Liver (tissue), 9 donors: Measurements from ENCODE around the gene LRRC2. TPM values are rescaled to one million over a fixed set of nuclear protein-coding genes. Genes with fewer than 3 reads are reported as not detected.

ENCODE experiments used
- DNase-seq: peaks from one replicate; pipeline ENCODE4 v3.0.0-alpha.2; 2017; ENCODE audit warnings: low spot score
- H3K27ac ChIP-seq, 2 donors: one replicate each; pipeline ENCODE4 v1.7.0; 2013; ENCODE audit warnings: inconsistent platforms in 2 of 2, low read length in 2 of 2, control low read depth in 1 of 2, low read depth in 1 of 2, mild to moderate bottlenecking in 1 of 2
- H3K27me3 ChIP-seq, 4 donors: one replicate each; pipeline versions ENCODE4 v1.6.1 to v1.7.0; 2013; ENCODE audit warnings: low read length in 3 of 4, inconsistent platforms in 1 of 4, mild to moderate bottlenecking in 1 of 4, moderate library complexity in 1 of 4; ENCODE audit not compliant: control insufficient read depth in 4 of 4, insufficient read depth in 4 of 4
- H3K36me3 ChIP-seq, 4 donors: one replicate each; pipeline versions ENCODE4 v1.6.1 to v1.7.0; 2013; ENCODE audit warnings: low read length in 3 of 4, mild to moderate bottlenecking in 3 of 4, low read depth in 1 of 4, moderate library complexity in 1 of 4; ENCODE audit not compliant: control insufficient read depth in 4 of 4, insufficient read depth in 3 of 4
- H3K4me1 ChIP-seq, 4 donors: one replicate each; pipeline versions ENCODE4 v1.6.1 to v1.7.0; 2013; ENCODE audit warnings: low read length in 3 of 4, mild to moderate bottlenecking in 3 of 4, moderate library complexity in 1 of 4; ENCODE audit not compliant: control insufficient read depth in 4 of 4, insufficient read depth in 4 of 4
- H3K4me3 ChIP-seq, 3 donors: one replicate each; pipeline versions ENCODE4 v1.6.1 to v1.7.0; 2013; ENCODE audit warnings: low read length in 3 of 3, control low read depth in 1 of 3, low read depth in 1 of 3, mild to moderate bottlenecking in 1 of 3
- H3K9ac ChIP-seq, 2 donors: one replicate each; pipeline ENCODE4 v1.7.0; 2013; ENCODE audit warnings: low read length in 2 of 2, mild to moderate bottlenecking in 2 of 2, moderate library complexity in 2 of 2, control low read depth in 1 of 2, low read depth in 1 of 2
- H3K9me3 ChIP-seq, 4 donors: one replicate each; pipeline versions ENCODE4 v1.6.1 to v1.7.0; 2013; ENCODE audit warnings: low read length in 3 of 4; ENCODE audit not compliant: control insufficient read depth in 4 of 4
- ATF3 ChIP-seq: IDR thresholded peaks from 2 replicates; pipeline ENCODE4 v1.6.1; 2016; ENCODE audit warnings: antibody characterized with exemption
- EGR1 ChIP-seq, 2 donors: IDR thresholded peaks; 2 replicates each; pipeline ENCODE4 v1.6.1; 2016 to 2018; ENCODE audit warnings: antibody characterized with exemption in 2 of 2, low read depth in 2 of 2
- FOXA1 ChIP-seq: IDR thresholded peaks from 2 replicates; pipeline ENCODE4 v1.6.1; 2016; ENCODE audit warnings: antibody characterized with exemption
- FOXA2 ChIP-seq: IDR thresholded peaks from 2 replicates; pipeline ENCODE4 v1.6.1; 2016; ENCODE audit warnings: antibody characterized with exemption
- GABPA ChIP-seq, 2 donors: IDR thresholded peaks in 1 of 2; conservative IDR thresholded peaks in 1 of 2; 2 replicates each; pipeline ENCODE4 v1.6.1; 2016; ENCODE audit warnings: antibody characterized with exemption in 2 of 2, mild to moderate bottlenecking in 1 of 2, moderate library complexity in 1 of 2
- HNF4A ChIP-seq, 2 donors: conservative IDR thresholded peaks; 2 replicates each; pipeline ENCODE4 v1.6.1; 2016; ENCODE audit warnings: antibody characterized with exemption in 2 of 2, mild to moderate bottlenecking in 2 of 2
- HNF4G ChIP-seq: IDR thresholded peaks from 2 replicates; pipeline ENCODE4 v1.6.1; 2016; ENCODE audit warnings: antibody characterized with exemption
- JUND ChIP-seq, 2 donors: IDR thresholded peaks; 2 replicates each; pipeline ENCODE4 v1.6.1; 2016; ENCODE audit warnings: antibody characterized with exemption in 2 of 2
- NR2F2 ChIP-seq: IDR thresholded peaks from 2 replicates; pipeline ENCODE4 v1.6.1; 2016; ENCODE audit warnings: antibody characterized with exemption
- RAD21 ChIP-seq, 2 donors: IDR thresholded peaks; 2 replicates each; pipeline ENCODE4 v1.6.1; 2016; ENCODE audit warnings: antibody characterized with exemption in 2 of 2, mild to moderate bottlenecking in 2 of 2
- YY1 ChIP-seq: IDR thresholded peaks from 2 replicates; pipeline ENCODE4 v1.6.1; 2016; ENCODE audit warnings: antibody characterized with exemption, mild to moderate bottlenecking
- WGBS: extraction: QIAGEN DNeasy Blood & Tissue Kit; methylation state at CpG from one replicate; pipeline ENCODE4 v1.1.7; 2013; 5-methylcytosine and 5-hydroxymethylcytosine counted together
- polyA plus RNA-seq, 2 donors: library from polyadenylated mRNA; stranded (reverse) in 1 of 2; unstranded in 1 of 2; fragments of 200-250 nt in 1 of 2; fragments of >200 nt in 1 of 2; fragmentation: Nextera tagmentation in 1 of 2; extraction: Ambion mirVana in 1 of 2; gene quantifications; one replicate each; pipeline versions ENCODE4 v1.2.1 to v1.2.3, GENCODE V29; 2013 to 2015
- total RNA-seq, 2 donors: library from RNA; depleted of rRNA; stranded (reverse); fragments of >200 nt; gene quantifications; one replicate each; pipeline ENCODE4 v1.2.3, GENCODE V29; 2014
- TF ChIP-seq, protein P1 (sequence below): fragments of 150-350 bp; IDR thresholded peaks from 2 replicates; pipeline ENCODE4 v1.5.1; 2017; ENCODE audit warnings: improper control_type of control experiment, low read depth, low read length; ENCODE audit not compliant: missing input control
- TF ChIP-seq, protein P2 (sequence below): IDR thresholded peaks from 2 replicates; pipeline ENCODE4 v1.6.1; 2016; ENCODE audit warnings: antibody characterized with exemption, mild to moderate bottlenecking
- TF ChIP-seq, protein P3 (sequence below): IDR thresholded peaks from 2 replicates; pipeline ENCODE4 v1.6.1; 2016; ENCODE audit warnings: antibody characterized with exemption
- donor health status: healthy.
- donor health status: healthy.
- donor health status: healthy.
- donor health status: healthy.
- donor health status: healthy.

The LRRC2 gene
- total and polyA plus RNA-seq, 4 donors = 0.93 to 7.6 (median 4.2) TPM

GRCh38 chr3:46479696-46480095 is 86.4 kb downstream of the LRRC2 start:
- WGBS = 86% methylated on average over 5 of the region's 5 CpGs

DNA sequence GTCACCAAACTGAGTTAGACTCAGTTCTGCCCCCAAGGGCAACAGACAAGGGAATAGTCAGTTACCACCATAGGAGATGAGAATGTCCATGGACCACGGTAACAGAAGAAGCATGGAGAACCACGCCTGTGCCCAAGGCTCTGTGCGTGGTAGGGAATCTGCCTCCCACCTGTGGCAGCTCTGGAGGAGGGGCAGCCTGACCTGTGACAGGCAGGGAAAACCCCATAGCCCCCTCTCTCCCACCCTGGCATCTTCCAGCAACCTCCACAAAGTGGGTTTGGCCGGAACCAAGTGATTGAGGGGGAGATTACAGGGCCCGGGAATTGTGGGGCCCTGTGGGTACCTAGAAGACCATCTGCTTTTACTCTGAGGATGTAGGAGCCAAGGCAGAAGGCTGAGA is 87.1 kb downstream of the LRRC2 start:
- TF ChIP-seq EGR1 (IDR thresholded peaks at IDR 0.05; ENCODE audit: low read depth in 2 of 2) = no peak
- no peak for TF ChIP-seq FOXA2
- TF ChIP-seq, protein P1, sequence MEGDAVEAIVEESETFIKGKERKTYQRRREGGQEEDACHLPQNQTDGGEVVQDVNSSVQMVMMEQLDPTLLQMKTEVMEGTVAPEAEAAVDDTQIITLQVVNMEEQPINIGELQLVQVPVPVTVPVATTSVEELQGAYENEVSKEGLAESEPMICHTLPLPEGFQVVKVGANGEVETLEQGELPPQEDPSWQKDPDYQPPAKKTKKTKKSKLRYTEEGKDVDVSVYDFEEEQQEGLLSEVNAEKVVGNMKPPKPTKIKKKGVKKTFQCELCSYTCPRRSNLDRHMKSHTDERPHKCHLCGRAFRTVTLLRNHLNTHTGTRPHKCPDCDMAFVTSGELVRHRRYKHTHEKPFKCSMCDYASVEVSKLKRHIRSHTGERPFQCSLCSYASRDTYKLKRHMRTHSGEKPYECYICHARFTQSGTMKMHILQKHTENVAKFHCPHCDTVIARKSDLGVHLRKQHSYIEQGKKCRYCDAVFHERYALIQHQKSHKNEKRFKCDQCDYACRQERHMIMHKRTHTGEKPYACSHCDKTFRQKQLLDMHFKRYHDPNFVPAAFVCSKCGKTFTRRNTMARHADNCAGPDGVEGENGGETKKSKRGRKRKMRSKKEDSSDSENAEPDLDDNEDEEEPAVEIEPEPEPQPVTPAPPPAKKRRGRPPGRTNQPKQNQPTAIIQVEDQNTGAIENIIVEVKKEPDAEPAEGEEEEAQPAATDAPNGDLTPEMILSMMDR = no peak
- TF ChIP-seq FOXA1 = no peak
- no peak for TF ChIP-seq HNF4A (conservative IDR thresholded peaks at IDR 0.05)
- no peak for TF ChIP-seq YY1
- TF ChIP-seq HNF4G = no peak
- TF ChIP-seq ATF3 = no peak
- TF ChIP-seq, protein P2, sequence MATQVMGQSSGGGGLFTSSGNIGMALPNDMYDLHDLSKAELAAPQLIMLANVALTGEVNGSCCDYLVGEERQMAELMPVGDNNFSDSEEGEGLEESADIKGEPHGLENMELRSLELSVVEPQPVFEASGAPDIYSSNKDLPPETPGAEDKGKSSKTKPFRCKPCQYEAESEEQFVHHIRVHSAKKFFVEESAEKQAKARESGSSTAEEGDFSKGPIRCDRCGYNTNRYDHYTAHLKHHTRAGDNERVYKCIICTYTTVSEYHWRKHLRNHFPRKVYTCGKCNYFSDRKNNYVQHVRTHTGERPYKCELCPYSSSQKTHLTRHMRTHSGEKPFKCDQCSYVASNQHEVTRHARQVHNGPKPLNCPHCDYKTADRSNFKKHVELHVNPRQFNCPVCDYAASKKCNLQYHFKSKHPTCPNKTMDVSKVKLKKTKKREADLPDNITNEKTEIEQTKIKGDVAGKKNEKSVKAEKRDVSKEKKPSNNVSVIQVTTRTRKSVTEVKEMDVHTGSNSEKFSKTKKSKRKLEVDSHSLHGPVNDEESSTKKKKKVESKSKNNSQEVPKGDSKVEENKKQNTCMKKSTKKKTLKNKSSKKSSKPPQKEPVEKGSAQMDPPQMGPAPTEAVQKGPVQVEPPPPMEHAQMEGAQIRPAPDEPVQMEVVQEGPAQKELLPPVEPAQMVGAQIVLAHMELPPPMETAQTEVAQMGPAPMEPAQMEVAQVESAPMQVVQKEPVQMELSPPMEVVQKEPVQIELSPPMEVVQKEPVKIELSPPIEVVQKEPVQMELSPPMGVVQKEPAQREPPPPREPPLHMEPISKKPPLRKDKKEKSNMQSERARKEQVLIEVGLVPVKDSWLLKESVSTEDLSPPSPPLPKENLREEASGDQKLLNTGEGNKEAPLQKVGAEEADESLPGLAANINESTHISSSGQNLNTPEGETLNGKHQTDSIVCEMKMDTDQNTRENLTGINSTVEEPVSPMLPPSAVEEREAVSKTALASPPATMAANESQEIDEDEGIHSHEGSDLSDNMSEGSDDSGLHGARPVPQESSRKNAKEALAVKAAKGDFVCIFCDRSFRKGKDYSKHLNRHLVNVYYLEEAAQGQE = no peak
- TF ChIP-seq GABPA (IDR thresholded peaks at IDR 0.05 in 1 of 2, conservative IDR thresholded peaks at IDR 0.05 in 1 of 2) = no peak
- TF ChIP-seq NR2F2 = no peak
- TF ChIP-seq JUND (IDR thresholded peaks at IDR 0.05) = no peak
- TF ChIP-seq, protein P3, sequence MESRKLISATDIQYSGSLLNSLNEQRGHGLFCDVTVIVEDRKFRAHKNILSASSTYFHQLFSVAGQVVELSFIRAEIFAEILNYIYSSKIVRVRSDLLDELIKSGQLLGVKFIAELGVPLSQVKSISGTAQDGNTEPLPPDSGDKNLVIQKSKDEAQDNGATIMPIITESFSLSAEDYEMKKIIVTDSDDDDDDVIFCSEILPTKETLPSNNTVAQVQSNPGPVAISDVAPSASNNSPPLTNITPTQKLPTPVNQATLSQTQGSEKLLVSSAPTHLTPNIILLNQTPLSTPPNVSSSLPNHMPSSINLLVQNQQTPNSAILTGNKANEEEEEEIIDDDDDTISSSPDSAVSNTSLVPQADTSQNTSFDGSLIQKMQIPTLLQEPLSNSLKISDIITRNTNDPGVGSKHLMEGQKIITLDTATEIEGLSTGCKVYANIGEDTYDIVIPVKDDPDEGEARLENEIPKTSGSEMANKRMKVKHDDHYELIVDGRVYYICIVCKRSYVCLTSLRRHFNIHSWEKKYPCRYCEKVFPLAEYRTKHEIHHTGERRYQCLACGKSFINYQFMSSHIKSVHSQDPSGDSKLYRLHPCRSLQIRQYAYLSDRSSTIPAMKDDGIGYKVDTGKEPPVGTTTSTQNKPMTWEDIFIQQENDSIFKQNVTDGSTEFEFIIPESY = no peak
- TF ChIP-seq RAD21 (IDR thresholded peaks at IDR 0.05) = no peak
- Histone ChIP-seq H3K4me1 (no peaks in the 10 kb centered on the region), H3K4me3 (no peak overlapping the region), H3K9ac (no peak overlapping the region), H3K9me3 (no peaks in the 10 kb centered on the region), H3K27me3 (no peaks in the 10 kb centered on the region), H3K36me3 (no peaks in the 10 kb centered on the region), H3K27ac (no peak overlapping the region)
- whole genome bisulfite sequencing = 93% methylated on average over 5 of the region's 5 CpGs
- DNase-seq = no peak

More at GRCh38 chr3:46479696-46480095, 86.4 kb downstream of the LRRC2 start:
- TF ChIP-seq, protein P1 = no peak
- TF ChIP-seq, protein P3 = no peak
- no peaks in the 10 kb centered on the region for H3K9me3 ChIP-seq
- H3K36me3 ChIP-seq = no peaks in the 10 kb centered on the region
- no peaks in the 10 kb centered on the region for H3K27me3 ChIP-seq
- H3K9ac ChIP-seq = no peak overlapping the region
- no peak overlapping the region for H3K4me3 ChIP-seq
- no peak overlapping the region for H3K27ac ChIP-seq
- H3K4me1 ChIP-seq = no peaks in the 10 kb centered on the region
- DNase-seq = no peak
